ENCODE data around the gene ST3GAL4.
"Not testable (repeated sequence)": the region's sequence is repeated elsewhere in the genome, so short reads cannot be mapped to it uniquely, and the experiment has no call there.

DNA sequence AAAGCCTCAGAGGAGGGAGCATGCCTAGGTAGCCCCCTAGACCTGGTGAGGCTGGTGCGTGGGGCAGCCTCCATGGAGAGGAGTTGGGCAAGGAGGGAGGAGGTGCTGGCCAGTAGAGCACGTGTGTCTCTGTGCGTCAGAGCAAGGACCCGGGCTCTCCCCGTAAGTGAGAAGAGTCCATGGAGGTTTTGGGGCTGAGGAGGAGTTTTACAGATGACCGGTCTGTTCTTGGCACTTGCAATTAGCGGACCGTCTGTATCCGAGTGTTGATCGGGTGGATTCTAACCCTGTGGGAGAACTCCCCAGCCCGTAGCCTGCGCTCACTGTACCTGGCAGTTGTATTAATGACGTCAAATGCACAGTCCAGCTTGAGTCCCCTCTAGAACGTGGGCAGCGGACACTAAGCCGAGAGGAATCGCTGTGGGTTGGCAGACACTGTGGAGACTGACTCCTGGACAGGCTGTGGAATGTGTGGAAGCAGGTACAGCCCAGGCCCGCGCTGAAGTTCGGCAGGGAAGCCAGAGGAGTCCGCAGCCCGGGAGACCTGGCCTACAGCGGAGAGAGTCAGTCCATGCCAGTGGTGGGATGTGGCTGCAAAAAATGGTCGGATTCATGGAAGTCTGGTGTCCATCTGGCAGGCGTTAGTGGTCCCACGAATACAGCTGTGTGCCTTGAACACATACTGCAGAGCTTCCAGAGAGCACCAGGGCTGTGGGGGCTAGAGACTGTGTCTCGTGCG lies 19.2 kb downstream of the ST3GAL4 start:
- TF ChIP-seq, protein P1, sequence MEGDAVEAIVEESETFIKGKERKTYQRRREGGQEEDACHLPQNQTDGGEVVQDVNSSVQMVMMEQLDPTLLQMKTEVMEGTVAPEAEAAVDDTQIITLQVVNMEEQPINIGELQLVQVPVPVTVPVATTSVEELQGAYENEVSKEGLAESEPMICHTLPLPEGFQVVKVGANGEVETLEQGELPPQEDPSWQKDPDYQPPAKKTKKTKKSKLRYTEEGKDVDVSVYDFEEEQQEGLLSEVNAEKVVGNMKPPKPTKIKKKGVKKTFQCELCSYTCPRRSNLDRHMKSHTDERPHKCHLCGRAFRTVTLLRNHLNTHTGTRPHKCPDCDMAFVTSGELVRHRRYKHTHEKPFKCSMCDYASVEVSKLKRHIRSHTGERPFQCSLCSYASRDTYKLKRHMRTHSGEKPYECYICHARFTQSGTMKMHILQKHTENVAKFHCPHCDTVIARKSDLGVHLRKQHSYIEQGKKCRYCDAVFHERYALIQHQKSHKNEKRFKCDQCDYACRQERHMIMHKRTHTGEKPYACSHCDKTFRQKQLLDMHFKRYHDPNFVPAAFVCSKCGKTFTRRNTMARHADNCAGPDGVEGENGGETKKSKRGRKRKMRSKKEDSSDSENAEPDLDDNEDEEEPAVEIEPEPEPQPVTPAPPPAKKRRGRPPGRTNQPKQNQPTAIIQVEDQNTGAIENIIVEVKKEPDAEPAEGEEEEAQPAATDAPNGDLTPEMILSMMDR (optimal IDR thresholded peaks at IDR 0.05 in 1 of 3, IDR thresholded peaks at IDR 0.05 in 1 of 3, conservative IDR thresholded peaks at IDR 0.05 in 1 of 3; ENCODE audit: extremely low read depth in 1 of 3, insufficient read depth in 2 of 3, low read length in 3 of 3): not testable (repeated sequence)
- TF ChIP-seq EZH2 (IDR thresholded peaks at IDR 0.05; ENCODE audit: low read length): not testable (repeated sequence)
